SIG-M5 (cell line): Measurements from ENCODE around the gene SPATA31D4.
"Not testable (repeated sequence)": the region's sequence is repeated elsewhere in the genome, so short reads cannot be mapped to it uniquely, and the experiment has no call there.

Experiments used
- DNase-seq: peaks from one replicate; lab custom pipeline; 2025; lab: John Stamatoyannopoulos, UW

The SPATA31D4 gene

GRCh38 chr9:81928305-81928704 is at the start of gene SPATA31D4:
SPATA31D4 (plus strand) TSS chr9:81928428; CDS start chr9:81928514, 86 bp downstream.
- DNase-seq = not testable (repeated sequence)

GRCh38 chr9:81878530-81878929 is 49.7 kb upstream of the SPATA31D4 start:
- DNase-seq = no peak

GRCh38 chr9:81879501-81879916 is 48.7 kb upstream of the SPATA31D4 start:
- DNase-seq = no peak

- no peak for DNase-seq
Observed at GRCh38 chr9:81885602-81886001, 42.6 kb upstream of the SPATA31D4 start.

- DNase-seq = no peak
Observed at GRCh38 chr9:81886665-81887064, 41.6 kb upstream of the SPATA31D4 start.

GRCh38 chr9:81890104-81890503 is 38.1 kb upstream of the SPATA31D4 start:
- no peak for DNase-seq

- DNase-seq = no peak
Observed at GRCh38 chr9:81892440-81892839, 35.8 kb upstream of the SPATA31D4 start.

GRCh38 chr9:81893929-81894328 is 34.3 kb upstream of the SPATA31D4 start:
- DNase-seq = no peak

- no peak for DNase-seq
Observed at GRCh38 chr9:81894891-81895290, 33.3 kb upstream of the SPATA31D4 start.

GRCh38 chr9:81896070-81896469 is 32.2 kb upstream of the SPATA31D4 start:
- DNase-seq = no peak

GRCh38 chr9:81898851-81899250 is 29.4 kb upstream of the SPATA31D4 start:
- DNase-seq = no peak

- no peak for DNase-seq
Observed at GRCh38 chr9:81902196-81902595, 26.0 kb upstream of the SPATA31D4 start.

- DNase-seq = no peak
Observed at GRCh38 chr9:81902626-81903025, 25.6 kb upstream of the SPATA31D4 start.

GRCh38 chr9:81906671-81907070 is 21.6 kb upstream of the SPATA31D4 start:
- no peak for DNase-seq

GRCh38 chr9:81912135-81912534 is 16.1 kb upstream of the SPATA31D4 start:
- DNase-seq = no peak

GRCh38 chr9:81915801-81916505 is 12.3 kb upstream of the SPATA31D4 start:
- DNase-seq = no peak

- DNase-seq = not testable (repeated sequence)
Observed at GRCh38 chr9:81918507-81918906, 9.7 kb upstream of the SPATA31D4 start.

GRCh38 chr9:81930147-81930546 is 1.9 kb downstream of the SPATA31D4 start:
- not testable (repeated sequence) for DNase-seq

- not testable (repeated sequence) for DNase-seq
Observed at GRCh38 chr9:81933547-81933946, 5.3 kb downstream of the SPATA31D4 start.

GRCh38 chr9:81943393-81943792 is 15.2 kb downstream of the SPATA31D4 start, which contains the start of gene SPATA31D3:
SPATA31D3 (plus strand) TSS chr9:81943500; CDS start chr9:81943586, 86 bp downstream.
- not testable (repeated sequence) for DNase-seq

- not testable (repeated sequence) for DNase-seq
Observed at GRCh38 chr9:81948650-81949049, 20.4 kb downstream of the SPATA31D4 start.

- DNase-seq = no peak
Observed at GRCh38 chr9:81953096-81953495, 24.9 kb downstream of the SPATA31D4 start.

GRCh38 chr9:81955625-81956024 is 27.4 kb downstream of the SPATA31D4 start:
- no peak for DNase-seq
